Stimulated activated CD4-positive, alpha-beta T cell treated with anti-CD3 and anti-CD28 coated beads, TNF-alpha, amount 100 ng/mL, for 24 hours (primary cell): ENCODE measurements around the gene SUSD6.
"Not testable (repeated sequence)": the region's sequence is repeated elsewhere in the genome, so short reads cannot be mapped to it uniquely, and the experiment has no call there.

Experiments
- DNase-seq, 3 experiments: peaks; one replicate each; pipeline ENCODE4 v3.0.0-alpha.2; 2020; ENCODE audit warnings: low read depth in 3 of 3

Gene SUSD6

DNA sequence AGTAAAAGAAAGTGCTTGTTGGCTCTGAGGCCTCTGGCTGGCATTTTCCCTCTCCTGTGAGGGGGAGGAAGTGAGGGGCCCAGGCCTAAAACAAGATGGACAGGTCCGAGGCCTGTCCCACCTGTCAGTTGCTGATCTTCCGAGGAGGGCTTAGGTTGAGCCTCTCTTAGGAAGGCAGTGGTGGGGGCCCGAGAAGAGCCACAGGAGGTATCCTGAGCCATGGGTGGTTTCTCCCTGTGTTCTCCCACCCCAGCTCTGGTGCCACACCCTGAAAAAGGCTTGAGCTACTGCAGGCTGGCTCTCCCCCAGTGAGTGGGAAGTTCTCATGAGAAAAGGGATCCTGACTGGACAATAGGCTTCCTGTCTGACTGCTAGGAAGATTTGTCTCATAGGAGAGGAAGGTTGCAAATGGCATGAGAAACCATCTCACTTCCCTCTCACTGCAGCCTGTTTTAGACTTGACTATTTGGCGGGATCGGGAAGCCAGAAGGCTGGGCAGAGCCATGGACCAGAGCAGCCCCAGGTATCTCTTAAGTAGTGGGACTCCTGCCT lies 83.4 kb downstream of the SUSD6 start:
- no peak for DNase-seq

DNA sequence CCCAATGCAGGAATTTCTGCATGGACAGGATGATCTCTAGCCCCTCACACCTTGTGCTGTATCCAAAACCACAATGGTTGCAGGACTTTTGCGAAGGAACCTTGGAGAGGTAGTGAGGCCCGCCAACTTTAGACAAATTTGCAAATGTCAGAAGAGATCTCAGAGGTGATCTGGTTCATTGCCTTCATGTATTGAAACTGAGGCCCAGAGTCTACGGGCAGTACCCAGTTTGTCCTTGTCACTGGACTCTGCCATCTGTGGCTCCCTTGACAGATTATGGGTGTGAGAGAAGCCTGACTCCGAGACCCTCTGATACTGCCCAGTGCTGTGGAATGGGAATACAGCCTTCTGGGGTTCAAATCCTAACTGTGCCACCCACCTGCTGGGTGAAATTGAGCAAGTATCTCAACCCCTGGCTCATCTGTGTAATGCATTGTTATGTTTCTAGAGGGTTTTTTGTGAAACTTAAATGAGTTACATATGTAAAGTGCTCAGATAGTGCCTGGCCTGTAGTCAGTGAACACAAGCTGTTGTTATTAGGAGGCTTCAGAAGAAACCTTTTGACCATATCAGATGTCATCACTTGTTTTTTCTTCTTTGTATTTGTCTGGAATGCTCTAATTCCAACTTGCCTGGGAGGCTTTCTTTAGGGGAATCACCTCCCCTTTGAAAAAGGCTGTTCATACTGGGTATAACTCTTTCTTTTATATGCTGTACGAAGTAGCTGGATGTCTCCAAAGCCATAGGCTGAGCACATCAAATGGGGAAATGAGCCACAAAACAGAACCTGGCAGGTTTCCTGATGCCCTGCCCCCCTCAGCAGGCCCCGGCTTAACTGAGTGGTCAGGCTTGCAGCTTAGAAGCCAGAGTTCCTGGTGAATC lies 84.2 kb downstream of the SUSD6 start:
- DNase-seq = no peak

DNA sequence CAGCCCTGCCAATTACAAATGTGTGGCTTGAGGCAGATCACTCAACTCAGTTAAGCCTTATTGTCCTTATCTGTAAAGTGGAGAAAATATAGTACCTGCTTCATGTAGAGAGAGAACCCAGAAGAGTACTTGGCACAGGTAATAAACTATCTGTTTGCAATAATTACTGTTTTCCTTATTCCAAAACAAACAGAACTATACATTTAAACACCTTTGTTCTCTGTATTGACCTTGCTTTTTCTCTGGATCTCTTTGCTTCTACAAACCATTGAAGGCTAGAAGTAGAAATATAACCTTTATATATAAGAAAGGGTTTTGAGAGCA lies 84.8 kb downstream of the SUSD6 start:
- DNase-seq = no peak

DNA sequence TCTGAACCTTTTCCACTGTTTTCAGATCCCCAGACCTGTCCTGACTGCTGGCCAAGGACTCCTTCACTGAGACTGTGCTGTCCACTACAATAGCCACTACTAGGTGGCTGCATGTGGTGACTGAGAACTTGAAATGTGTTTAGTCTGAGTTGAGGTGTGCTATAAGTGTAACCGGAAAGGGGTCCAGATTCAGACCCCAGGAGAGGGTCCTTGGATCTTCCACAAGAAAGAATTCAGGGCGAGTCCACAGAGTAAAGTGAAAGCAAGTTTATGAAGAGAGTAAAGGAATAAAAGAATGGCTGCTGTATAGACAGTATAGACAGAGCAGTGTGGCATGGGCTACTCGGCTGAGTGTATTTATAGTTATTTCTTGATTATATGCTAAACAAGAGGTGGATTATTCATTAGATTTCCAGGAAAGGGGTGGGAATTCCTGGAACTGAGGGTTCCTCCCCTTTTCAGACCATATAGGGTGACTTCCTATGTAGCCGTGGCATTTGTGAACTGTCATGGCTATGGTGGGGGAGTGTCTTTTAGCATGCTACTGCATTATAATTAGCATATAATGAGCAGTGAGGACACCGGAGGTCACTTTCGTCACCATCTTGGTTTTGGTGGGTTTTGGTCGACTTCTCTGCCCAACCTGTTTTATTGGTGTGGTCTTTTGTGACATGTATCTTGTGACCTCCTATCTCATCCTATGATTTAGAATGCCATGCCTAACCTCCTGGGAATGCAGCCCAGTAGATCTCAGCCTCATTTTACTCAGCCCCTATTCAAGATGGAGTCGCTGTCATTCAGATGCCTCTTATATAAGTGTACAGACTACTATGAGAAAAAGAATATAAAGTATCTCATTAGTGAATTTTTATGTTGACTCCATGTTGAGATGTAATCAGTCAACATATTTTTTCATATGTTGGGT lies 85.5 kb downstream of the SUSD6 start:
- DNase-seq = no peak

DNA sequence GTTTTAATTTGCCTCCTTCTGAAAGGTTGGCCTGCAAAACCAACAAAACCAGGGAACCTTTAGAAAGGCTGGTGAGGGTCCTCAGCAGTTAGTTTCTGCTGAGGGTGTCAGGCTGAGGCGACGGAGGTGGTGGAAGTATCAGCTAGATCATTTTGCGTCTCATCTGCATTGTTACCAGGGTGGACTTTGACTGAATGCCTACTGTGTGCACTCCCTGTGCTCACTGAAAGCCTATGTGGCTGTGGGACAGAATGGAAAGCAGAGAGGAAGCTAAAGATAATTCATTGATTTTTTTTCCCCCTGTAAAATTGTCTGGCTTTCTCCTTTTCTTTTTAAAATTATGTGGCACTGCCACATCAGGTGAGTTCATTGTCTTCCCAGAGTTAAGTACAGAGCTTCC lies 87.2 kb downstream of the SUSD6 start:
- no peak for DNase-seq

DNA sequence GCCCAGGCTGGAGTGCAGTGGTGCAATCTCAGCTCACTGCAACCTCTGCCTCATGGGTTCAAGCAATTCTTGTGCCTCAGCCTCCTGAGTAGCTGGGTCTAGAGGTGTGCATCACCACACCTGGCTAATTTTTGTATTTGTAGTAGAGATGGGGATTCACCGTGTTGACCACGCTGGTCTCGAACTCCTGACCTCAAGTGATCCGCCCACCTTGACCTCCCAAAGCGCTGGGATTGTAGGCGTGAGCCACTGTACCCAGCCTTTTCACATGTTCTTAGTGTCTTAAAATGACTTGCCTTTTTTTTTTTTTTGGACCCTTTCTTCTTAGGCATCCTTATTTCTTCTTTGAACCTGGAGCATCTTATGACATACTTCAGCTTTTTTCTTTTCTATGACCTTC lies 87.8 kb downstream of the SUSD6 start:
- not testable (repeated sequence) for DNase-seq

DNA sequence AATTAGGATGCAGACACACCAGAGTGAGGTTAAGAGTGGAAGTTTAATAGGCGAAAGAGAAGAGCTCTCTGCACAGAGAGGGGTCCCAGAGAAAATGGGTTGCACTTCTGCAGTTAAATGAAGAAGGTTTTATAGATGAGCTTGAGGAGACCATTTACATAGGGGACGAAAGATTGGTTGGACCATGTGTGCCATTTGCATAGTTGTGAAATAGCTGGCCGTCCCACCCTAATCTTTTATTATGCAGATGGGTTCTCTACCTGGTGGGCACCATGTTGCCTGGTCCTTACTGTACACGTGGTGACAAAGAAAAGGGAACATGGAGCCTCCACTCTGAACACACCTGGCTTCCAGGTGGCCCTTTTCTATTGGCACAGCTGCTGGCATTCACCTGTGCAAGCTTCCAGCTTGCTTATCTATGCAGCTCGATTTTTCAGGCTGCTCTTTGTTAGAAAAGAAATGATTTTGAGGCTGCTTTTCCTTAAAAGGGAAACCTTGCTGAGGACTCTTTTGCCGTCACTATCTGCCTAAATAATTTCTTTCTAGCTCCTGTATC lies 88.4 kb downstream of the SUSD6 start:
- no peak for DNase-seq

DNA sequence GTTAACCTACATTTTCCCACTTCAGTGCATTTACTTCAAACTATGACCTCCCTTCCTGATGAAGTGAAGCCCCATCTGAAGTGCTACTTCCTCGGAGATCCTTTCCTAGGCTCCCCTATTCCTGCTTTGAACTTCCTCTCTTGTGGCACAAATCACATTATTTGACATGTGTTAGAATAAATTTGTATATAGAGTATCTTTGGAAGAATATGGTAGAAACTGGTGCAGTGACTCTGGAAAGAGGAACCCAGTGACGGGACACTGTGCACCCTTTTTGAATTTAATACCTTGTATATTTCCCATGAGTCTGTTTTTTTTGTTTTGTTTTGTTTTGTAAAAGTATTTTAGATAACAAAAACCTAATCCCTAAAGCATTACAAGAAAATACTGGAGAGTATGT lies 89.2 kb downstream of the SUSD6 start:
- DNase-seq = no peak

DNA sequence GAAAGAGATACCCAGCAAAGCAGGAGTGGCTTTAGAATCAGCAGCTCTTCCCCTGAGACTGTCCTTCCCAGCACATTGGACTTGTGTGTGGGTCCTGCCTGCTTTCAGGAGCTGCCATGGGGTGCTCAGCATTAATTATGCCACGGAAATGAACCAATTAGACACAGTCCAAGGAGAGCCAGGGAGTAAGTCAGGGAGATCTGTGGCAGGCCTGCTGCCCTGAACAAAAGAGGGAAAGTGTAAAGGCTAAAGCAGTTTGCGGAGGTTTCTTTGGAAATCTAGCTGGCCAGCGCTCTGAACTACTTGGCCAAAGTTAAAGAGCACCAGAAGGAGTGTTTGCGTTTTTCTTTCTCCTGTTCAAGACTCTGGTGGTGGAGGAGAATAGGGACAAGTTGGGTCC lies 89.9 kb downstream of the SUSD6 start:
- no peak for DNase-seq

DNA sequence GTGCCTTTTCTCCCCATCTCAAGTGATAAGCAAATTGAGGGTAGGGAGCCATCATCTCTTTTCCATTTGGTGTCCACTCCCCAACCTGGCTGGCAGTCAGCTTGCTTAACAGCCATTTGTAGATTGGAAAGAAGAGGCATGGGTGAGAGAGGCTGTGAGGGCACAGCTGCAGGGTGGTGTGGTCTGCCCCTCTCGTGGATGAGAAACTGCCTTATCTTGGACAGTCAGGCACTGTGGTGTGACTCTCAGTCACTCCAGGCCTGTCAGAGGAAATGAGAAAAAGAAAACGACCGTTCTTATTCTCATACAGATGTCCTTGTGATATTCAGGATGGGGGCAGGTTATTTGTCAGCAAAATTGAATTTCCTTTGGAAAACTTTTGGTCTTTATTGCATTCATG lies 90.5 kb downstream of the SUSD6 start:
- DNase-seq = no peak

DNA sequence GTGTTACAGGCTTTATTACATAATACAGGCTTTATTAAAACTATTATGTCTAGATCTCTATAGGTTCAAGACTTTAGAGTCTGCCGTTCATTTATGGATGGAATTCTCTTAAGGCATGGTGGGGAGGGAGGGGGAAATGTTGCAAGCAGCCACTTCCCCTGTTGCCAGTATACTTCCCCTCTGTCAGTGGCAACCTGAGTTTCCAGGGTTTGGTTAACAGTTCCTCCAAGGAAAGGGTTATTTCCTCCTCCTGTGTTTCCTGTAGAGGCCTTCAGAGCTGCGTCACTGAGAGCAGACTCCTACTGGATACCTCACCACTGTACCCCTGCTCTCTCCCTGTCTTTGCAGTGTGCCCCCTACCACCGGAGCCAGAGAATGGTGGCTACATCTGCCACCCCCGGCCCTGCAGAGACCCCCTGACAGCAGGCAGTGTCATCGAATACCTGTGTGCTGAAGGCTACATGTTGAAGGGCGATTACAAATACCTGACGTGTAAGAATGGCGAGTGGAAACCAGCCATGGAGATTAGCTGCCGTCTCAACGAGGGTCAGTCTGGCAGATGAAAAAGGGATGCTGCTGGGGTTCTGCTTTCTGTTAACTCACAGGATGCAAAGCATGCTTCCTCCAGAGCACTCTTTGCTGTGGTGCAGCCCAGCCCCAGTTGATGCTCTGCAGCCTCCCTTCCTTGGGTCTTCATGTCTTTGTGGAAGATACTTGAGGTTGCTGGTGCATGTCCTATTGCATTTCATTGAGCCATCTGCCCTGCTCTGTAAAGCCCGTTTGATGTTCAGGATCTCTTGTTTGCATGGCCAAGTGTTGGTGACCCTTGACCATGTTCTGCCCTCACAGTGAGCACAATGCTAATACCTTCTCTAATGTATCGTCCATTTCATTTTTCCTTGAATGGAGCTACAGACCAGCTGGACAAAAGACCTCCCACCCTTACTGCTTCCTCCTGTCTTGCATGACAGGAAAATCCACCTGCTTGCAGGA lies 91.9 kb downstream of the SUSD6 start:
- DNase-seq = no peak

DNA sequence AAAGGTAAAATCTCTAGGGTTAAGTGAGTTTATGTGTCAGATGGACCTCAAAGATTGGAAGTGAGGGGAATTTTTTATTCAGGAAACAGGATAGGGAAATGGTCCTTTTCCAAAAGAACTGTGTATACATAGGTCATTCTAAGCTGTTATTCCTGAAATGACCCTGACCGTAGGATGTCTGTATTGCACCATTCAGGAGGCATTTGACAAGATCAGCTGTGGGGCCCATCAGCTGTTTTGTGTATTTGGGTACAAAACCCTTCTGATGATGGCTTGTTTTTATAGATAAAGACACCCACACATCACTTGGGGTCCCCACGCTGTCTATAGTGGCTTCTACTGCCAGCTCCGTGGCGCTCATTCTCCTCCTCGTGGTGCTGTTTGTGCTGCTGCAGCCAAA lies 92.9 kb downstream of the SUSD6 start:
- DNase-seq = no peak

DNA sequence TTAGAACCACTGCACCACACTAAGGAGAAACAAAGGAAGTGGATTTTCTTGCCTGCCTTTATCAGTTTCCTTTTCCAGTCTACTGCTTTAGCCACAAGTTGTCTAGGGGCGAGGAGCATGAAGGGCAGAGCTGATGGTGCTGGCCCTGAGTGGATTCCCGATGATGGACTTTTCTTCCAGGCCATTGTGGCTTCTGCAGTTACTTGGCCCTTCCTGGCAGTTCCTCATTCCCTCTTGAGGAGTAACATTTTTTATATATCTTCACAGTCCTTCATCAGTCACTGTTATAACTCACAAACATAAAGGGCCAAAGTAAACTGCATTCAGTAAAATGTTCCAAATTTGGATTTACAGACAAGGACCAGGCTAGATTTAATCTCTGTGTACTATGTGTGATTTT lies 94.3 kb downstream of the SUSD6 start:
- DNase-seq = no peak

DNA sequence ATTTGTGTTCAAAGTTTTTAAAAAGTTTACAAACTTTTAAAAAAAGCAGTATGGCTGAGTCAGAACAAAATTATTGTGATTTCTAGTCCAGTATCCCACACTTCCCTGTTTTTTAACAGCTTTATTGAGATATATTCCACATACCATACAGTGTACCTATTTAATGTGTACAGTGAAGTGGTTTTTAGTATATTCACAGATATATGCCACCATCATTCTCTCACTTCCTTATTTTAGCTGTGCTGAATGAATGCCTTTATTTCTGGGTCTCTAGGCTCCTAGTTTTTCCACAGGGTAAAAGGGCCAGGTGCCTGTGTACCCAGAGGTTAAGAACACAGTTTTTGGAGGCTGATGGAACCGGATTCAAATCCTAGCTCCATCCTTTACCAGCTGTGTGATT lies 96.7 kb downstream of the SUSD6 start:
- no peak for DNase-seq

DNA sequence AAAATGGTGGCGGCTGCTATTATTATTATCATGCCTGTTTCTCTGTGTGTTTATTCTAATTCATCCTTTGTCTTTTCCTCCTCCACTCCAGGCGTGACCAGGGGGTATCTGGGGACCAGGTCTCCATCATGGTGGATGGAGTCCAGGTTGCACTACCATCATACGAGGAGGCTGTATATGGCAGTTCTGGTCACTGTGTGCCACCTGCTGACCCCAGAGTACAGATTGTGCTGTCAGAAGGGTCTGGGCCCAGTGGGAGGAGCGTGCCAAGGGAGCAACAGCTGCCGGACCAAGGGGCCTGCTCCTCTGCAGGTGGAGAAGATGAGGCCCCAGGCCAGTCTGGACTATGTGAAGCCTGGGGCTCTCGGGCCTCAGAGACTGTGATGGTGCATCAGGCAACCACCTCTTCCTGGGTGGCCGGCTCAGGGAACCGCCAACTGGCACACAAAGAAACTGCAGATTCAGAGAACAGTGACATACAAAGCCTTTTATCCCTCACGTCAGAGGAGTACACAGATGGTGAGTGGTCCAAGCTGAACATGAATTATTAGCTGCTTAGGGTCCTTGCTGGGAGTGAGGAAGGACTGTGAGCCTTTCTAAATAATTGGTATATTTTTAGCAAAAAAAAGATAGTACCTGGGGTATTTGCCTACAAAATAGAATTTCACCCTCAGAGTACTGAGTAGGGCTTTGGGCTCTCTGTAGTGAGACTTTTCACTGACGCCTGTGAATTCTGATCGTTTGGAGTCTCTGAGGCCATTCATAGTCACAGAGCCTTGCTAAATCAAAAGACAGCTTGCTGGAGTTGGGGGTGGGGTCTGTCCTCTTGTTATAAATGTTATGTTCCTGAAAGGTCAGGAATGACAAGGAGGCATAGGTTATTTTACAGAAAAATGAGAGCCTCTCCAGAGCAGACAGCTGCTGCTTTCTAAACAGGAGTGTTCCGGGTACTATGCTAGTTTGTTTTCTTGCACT lies 97.5 kb downstream of the SUSD6 start:
- no peak for DNase-seq

DNA sequence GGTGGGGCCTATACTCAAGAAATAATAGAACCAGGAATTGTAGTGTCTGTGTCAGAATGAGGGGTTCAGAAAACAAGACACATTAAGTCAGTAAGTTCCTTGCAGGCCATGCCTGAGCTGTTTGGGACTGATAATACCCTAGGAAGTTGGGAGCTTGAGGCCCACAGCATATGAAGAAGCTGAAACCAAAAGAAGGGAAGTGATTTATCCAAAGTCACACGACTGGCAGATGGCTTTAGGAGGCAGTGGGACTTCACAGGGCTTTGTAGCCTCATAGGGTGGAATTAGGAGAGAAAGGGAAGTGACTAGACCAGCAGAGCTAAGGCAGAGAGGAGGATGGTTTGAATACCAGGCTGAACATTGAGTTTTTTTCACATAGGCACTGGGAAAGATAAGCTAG lies 99.0 kb downstream of the SUSD6 start:
- no peak for DNase-seq

DNA sequence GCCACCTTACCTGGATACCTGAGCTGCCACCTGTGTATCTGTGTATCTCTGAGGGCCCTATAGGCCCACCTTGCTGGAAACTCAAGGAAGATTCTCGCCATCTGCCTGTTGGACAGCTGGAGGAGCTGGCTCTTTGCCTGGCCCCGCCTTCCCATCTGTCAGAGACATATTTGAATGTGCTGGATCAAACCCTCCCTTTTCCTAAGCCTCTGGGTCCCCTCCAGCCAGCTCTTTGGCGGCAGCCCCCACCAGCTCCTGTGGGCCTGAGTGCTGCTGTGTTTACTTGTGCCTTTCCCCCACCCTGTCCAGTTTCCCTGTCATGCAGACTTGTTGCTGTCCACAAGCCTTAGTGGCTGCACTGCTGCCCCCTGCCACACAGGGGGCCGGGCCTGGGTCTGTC lies 99.7 kb downstream of the SUSD6 start:
- no peak for DNase-seq

DNA sequence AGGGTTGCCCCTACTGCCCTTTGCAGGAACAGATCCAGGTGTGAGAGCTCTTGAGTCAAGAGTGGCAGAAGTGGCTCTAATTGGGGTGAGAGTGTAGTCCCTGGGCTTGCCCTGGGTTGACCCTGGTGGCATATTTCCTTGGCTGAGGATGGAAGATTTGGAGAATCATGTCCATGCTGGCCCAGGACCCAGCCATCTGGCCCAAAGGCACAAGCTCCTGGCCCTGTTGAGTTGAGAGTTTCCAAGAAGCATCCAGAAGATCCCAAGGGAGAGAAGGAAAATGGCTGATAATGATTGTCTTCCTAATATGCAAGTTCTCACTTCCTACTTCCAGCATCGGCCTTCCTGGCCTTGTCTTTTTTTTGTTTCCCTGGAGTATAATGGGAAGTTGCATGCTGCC lies 100.1 kb downstream of the SUSD6 start:
- no peak for DNase-seq

DNA sequence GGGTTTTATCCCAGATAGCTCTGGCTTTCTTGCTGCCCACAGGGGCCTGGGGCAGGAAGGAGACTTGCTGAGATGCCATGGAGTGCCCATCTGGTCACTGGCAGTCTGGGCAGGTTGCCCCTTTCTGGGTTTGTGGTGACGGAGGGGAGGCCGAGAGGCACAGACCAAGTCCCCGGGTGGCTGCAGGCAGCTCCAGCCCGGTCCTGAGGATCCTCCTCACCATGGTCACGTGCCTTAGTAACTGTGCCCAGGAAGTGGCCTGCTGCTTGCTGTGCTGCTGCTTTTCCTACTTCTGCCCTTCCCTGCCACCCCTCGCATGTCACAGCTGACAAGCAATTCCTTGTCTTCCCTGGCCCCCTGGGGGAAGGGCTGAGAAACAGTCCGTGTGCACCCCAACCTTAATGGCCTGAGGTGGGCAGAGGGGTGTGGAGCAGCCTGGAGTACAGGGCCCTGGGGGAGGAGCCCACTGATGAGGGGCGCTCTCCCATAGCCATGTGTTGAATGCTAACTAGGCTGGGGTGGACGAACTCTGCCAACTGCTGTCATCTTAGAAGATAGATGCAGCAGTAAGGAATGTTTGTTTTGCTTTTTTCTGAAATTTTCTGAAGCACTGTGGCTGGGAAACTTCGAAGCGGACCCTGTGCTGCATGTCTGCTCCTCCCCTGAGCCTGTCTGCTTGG lies 100.6 kb downstream of the SUSD6 start:
- DNase-seq = no peak
